NCI-H2107 treated with DMSO at 0.1 percent for 48 hours (cell line): Measurements from ENCODE around the gene NEUROD2.

Source experiments
- DNase-seq: peaks from one replicate; lab custom pipeline; 2025; ENCODE audit not compliant: unreplicated experiment; lab: John Stamatoyannopoulos, UW

NEUROD2 gene

GRCh38 chr17:39581071-39581758 is 26.5 kb downstream of the NEUROD2 start:
- DNase-seq, result no peak

GRCh38 chr17:39580082-39580468 is 27.6 kb downstream of the NEUROD2 start:
- DNase-seq, result no peak

DNA sequence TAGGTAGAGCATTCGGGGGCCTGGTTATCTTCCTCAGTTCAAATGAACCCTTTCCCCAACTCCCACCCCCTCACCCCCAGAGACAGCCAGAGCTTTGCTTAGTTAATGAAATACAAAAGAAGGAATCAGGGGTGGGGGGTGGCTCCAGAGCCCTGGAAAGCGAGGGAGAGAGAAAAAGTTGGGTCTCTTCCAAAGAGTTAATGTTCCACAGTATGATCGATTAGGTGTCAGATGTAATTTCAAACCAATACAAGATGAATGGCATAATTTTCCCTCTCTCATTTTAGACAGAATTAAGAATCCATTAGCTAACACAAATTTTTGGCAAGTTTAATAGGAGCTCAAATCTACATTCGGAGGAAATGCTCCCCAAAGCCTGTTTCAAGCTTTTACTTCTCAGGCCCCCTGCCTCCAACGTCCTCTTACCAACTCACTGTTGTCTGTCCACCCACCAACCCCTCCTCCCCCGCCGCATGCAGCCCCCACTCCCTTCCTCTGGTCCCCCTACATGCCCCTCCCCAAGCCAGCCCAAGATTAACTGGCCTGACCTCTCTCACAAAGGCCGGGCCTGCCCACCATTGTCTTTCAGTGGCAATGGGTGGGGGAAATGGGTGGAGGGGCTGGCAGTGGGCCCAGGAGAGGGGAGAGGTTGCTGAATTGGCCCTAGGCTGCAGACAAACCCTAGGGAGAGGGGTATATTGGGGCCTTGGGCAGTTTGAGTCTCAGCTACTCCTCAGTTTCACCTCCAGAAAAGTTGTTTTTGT is 28.2 kb downstream of the NEUROD2 start:
- DNase-seq, result no peak

- DNase-seq, result no peak
Measured at GRCh38 chr17:39578272-39578671, 29.4 kb downstream of the NEUROD2 start.

- DNase-seq, result no peak
Measured at GRCh38 chr17:39576187-39576586, 31.5 kb downstream of the NEUROD2 start.

DNA sequence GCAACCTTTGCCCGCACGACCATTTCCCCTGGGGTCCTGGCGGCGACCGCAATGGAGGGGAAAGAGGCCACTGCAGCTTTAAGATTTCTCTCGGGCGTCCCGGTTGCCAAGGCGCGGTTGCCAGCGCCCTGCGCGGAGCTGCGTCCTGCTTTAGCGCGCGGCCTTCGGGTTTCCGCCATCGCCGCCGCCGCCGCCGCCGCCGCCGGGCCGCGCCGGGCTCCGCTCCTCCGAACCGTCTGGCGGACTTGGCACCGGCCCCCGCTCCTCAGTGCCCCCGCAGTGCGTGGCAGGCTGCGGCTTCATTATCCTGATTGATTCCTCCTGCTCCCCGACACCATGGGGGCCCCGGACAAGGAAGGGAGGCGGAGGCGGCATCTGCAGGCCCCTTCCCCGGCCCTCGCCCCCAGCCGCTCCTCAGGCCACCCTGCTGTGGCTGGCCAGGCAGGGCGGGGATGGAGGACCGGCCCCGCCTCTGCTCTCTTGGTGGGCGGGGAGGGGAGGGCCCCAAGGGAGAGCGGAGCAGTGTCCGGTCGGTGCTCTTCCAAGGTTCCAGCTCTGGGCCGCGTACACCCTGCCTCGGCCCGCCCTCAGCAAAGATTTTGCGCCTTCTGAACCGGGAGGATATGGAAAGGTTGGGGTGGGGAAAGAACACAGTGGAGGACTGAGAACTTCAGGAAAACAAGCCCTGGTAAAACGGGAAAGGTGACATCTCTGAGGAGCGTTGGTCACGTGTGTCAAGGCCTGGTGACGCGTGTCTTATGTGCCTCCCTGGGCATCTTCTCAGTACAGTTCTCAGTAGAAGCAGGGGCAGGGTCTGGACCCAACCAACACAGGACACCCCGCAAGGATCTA is 34.0 kb downstream of the NEUROD2 start:
- no peak for DNase-seq

DNA sequence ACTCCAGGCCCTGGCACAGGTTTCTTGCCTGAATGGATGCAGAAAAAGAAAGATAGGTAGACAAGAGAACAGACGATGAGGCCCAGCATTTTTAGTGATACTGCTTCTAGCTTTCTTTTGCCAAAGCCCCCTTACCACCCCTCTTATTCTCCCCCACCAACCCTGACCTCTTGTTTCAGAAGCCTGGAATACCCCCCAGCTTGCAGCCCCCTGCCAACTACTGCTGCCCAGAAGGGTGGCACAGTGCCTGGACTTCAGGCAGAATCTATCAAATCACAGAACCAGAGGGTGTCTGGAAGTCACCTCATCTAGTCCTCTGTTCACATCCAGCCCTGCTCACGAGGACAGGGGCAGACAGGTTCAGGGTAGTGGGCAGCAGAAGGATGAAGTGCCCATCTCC is 35.6 kb downstream of the NEUROD2 start:
- no peak for DNase-seq

DNA sequence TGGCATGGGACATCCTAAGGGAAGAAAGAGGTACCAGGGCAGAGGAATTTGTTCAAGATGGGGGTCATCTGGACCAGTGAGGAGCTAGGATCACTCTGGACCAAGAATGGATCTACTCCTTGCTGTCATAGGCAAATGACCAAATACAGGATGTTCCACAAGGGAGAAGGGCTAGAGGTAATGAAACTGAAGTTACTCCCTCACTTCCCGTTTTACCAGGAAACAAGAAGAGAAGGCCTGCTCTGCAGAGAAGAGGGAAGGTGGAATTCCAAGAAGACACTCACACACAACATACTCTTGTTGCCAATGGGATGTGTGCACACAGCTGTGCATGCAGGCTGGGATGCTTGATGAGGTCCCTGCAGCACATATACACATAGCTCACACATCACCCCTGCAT is 38.6 kb downstream of the NEUROD2 start:
- no peak for DNase-seq

- DNase-seq, result no peak
Measured at GRCh38 chr17:39568702-39569101, 39.0 kb downstream of the NEUROD2 start.

DNA sequence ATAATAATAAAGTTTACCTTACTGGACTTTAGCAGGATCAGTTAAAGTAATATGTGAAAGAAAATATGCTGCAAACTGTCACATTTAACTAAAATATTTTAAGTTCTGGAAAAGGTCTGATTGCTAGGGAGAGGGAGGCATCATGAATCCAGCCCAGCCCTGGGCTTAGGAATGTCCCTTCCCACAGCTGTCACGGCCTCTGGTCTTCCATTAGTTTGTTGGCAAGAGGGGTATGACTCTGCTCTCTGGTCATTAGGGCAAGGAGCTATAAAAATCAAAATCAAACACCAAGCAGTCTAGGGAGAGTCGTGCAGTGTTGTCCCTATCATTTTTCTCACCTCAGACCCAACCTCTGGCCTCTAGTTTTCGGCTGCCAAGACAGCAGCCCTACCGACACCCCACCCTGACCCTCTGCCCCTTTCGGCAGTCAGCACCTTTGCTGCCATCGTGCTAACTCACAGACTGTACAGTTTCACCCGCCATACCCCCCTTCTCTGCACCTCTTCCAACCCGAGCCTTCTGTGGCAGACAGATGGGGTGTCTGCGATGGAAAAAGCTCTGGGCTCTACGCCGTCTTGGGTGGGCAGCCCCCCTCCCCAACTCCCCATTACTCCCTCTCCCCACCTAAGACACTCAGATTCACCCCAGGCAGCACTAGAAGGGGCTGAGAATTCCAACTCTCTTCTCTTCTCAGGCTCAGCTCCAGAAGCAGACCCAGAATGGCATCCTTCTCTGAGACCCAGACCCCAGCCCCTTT is 41.4 kb downstream of the NEUROD2 start:
- no peak for DNase-seq

- no peak for DNase-seq
Measured at GRCh38 chr17:39564211-39564848, 43.4 kb downstream of the NEUROD2 start.

- peak; percentile 58 for DNase-seq
Measured at GRCh38 chr17:39563476-39563875, 44.2 kb downstream of the NEUROD2 start.

- no peak for DNase-seq
Measured at GRCh38 chr17:39562976-39563375, 44.7 kb downstream of the NEUROD2 start.

GRCh38 chr17:39562395-39562794 is 45.3 kb downstream of the NEUROD2 start:
- no peak for DNase-seq

DNA sequence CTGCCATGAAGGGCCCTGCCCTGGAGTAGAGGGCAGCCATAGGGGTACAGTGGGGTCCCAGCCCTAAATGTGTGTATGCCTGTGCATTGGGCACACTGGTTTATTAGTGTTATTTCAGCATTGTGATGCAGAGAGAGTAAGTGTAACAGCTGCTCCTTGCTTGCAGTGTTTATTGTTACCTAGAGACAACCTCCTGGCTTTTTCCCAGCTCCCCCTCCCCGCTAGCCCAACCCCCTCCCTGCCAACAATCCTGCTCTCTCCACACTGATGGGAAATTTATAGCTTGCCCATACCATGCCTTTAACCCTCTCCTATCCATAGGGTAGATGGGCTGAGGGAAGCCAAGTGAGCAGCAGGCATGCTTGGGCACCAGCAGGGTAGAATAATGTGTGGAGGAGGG is 51.3 kb downstream of the NEUROD2 start:
- no peak for DNase-seq

DNA sequence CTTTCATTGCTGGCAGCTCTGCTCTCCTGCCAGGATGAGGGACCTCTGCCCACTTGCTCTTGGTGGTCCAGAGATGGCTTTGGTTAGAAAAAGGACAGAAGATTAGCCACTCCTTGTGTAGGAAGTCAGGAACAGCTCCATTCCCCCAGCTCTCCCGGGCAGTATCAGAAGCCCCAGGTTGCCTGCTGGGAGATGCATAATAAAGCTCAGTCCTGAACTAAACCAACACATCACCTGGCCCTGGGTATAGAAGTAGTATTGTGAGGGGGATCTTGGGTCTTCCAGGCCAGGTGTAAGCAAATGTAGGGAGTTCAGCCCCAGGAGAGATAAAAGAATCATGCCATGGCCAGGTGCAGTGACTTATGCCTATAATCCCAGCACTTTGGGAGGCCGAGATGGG is 52.4 kb downstream of the NEUROD2 start:
- no peak for DNase-seq
